Right lobe of liver (tissue), 4 donors: ENCODE results near the gene TFCP2L1.

Experiments used
- POLR2A ChIP-seq: fragments of 450-650 bp; IDR thresholded peaks from one replicate; pipeline ENCODE4 v1.6.1; 2017; ENCODE audit warnings: antibody characterized with exemption, mild to moderate bottlenecking
- TF ChIP-seq, protein P1 (sequence below), 4 donors: fragments of 200-600 bp in 3 of 4; fragments of 450-650 bp in 1 of 4; IDR thresholded peaks; one replicate each; pipeline versions ENCODE4 v1.5.1 to v1.8.0; 2016 to 2022; ENCODE audit warnings: antibody characterized with exemption in 4 of 4, mild to moderate bottlenecking in 2 of 4
- donor health status: DM: no; HTN: no; CAD: no.
- donor health status: DM: no; HTN: no; CAD: no.
- donor health status: DM: no; HTN: yes; CAD: no.

DNA sequence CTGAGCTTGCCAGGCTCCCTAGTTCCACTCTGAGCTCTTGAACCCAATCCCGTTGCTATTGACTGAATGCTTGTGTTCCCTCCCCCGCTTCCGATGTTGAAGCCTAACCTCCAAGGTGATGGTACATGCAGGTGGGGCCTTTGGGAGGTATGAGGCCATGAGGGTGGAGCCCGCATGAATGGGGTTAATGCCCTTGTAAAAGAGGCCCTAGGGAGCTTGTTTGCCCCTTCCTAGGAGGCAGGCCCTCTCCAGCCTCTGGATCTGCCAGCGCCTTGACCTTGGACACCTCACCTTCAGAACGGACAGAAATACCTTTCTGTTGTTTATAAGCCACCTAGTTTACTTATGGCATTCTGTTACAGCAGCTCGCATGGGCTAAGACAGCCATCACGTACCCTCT lies 71.6 kb downstream of the TFCP2L1 start:
- TF ChIP-seq POLR2A, result no peak
- TF ChIP-seq, protein P1, sequence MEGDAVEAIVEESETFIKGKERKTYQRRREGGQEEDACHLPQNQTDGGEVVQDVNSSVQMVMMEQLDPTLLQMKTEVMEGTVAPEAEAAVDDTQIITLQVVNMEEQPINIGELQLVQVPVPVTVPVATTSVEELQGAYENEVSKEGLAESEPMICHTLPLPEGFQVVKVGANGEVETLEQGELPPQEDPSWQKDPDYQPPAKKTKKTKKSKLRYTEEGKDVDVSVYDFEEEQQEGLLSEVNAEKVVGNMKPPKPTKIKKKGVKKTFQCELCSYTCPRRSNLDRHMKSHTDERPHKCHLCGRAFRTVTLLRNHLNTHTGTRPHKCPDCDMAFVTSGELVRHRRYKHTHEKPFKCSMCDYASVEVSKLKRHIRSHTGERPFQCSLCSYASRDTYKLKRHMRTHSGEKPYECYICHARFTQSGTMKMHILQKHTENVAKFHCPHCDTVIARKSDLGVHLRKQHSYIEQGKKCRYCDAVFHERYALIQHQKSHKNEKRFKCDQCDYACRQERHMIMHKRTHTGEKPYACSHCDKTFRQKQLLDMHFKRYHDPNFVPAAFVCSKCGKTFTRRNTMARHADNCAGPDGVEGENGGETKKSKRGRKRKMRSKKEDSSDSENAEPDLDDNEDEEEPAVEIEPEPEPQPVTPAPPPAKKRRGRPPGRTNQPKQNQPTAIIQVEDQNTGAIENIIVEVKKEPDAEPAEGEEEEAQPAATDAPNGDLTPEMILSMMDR (IDR thresholded peaks at IDR 0.05), result no peak
